ENCODE measurements around the gene TRIP11. TPM values are rescaled to one million over a fixed set of nuclear protein-coding genes. Genes with fewer than 3 reads are reported as not detected.
A peak's percentile ranks its signal among the peaks of the same experiment; 100 is the strongest.
"Not testable (repeated sequence)": the region's sequence is repeated elsewhere in the genome, so short reads cannot be mapped to it uniquely, and the experiment has no call there.

Gene TRIP11
- total and polyA plus RNA-seq, 2 experiments from 2014 or later = 24.9 to 52.2 TPM

- not testable (repeated sequence) for H3K4me1 Mint-ChIP-seq; H4K20me1 ChIP-seq (replicated peaks; ENCODE audit: insufficient read depth); H3K9me3 Mint-ChIP-seq; H3K36me3 ChIP-seq (ENCODE audit: insufficient read depth); H3K27me3 ChIP-seq (ENCODE audit: insufficient read depth); H3K36me3 Mint-ChIP-seq (ENCODE audit: low read depth); H3K27ac ChIP-seq (ENCODE audit: low read depth); H3K4me3 ChIP-seq; H3K9me2 ChIP-seq (ENCODE audit: insufficient read depth); H3K4me2 ChIP-seq; H2AFZ ChIP-seq; ATAC-seq; DNase-seq (ENCODE audit: low spot score); H3F3A ChIP-seq (replicated peaks; ENCODE audit: low read depth); H3K27me3 Mint-ChIP-seq (ENCODE audit: insufficient read depth, low read depth, poor library complexity); H3K27ac Mint-ChIP-seq
- peaks cover 36% of the 10 kb centered on the region for H3K79me2 ChIP-seq (replicated peaks; ENCODE audit: insufficient read depth)
- peaks cover 16% of the 10 kb centered on the region for H3K4me1 ChIP-seq (ENCODE audit: insufficient read depth)
- peak overlapping the region; percentile 27; the same call in 2 of the 3 replicates for H3K4me3 Mint-ChIP-seq
Observed at GRCh38 chr14:92041766-92042165, 1.9 kb upstream of the TRIP11 start.

DNA sequence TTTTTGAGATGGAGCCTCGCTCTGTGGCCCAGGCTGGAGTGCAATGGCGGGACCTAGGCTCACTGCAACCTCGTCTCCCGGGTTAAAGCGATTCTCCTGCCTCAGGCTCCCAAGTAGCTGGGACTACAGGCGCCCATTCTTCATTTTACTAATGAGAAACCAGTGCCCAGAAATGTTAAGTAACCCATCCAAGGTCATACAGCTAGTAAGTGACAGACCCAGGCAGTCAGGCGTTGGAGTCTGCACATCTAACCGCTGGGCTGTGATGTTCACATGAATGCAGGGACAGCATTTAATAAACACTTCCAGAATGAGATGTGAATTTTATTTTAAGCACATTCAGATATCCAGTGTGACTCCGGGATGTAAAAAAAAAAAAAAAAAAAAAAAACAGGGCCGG lies 1.3 kb upstream of the TRIP11 start:
- H2AFZ ChIP-seq = 0 out of 2 replicates have a peak overlapping the region, but pooled peaks have one; percentile 69
- TF ChIP-seq EZH2phosphoT487 (IDR thresholded peaks at IDR 0.05; ENCODE audit: unreplicated experiment) (no peak), REST (IDR thresholded peaks at IDR 0.05; ENCODE audit: unreplicated experiment) (no peak), ZNF331 (CRISPR knock-in tag; IDR thresholded peaks at IDR 0.05; ENCODE audit: low read depth) (no peak), EZH2 (IDR thresholded peaks at IDR 0.05; ENCODE audit: low read depth, unreplicated experiment) (no peak), STAT1 (IDR thresholded peaks at IDR 0.05; ENCODE audit: unreplicated experiment) (no peak), POLR2AphosphoS5 (IDR thresholded peaks at IDR 0.05; ENCODE audit: low read depth) (no peak), NANOG (IDR thresholded peaks at IDR 0.05; ENCODE audit: borderline replicate concordance) (no peak), JUNB (IDR thresholded peaks at IDR 0.05; ENCODE audit: unreplicated experiment) (no peak), CREB1 (CRISPR knock-in tag; IDR thresholded peaks at IDR 0.05; ENCODE audit: low read depth) (no peak), ZNF114 (CRISPR knock-in tag; IDR thresholded peaks at IDR 0.05) (no peak)
- TF ChIP-seq, protein P1, sequence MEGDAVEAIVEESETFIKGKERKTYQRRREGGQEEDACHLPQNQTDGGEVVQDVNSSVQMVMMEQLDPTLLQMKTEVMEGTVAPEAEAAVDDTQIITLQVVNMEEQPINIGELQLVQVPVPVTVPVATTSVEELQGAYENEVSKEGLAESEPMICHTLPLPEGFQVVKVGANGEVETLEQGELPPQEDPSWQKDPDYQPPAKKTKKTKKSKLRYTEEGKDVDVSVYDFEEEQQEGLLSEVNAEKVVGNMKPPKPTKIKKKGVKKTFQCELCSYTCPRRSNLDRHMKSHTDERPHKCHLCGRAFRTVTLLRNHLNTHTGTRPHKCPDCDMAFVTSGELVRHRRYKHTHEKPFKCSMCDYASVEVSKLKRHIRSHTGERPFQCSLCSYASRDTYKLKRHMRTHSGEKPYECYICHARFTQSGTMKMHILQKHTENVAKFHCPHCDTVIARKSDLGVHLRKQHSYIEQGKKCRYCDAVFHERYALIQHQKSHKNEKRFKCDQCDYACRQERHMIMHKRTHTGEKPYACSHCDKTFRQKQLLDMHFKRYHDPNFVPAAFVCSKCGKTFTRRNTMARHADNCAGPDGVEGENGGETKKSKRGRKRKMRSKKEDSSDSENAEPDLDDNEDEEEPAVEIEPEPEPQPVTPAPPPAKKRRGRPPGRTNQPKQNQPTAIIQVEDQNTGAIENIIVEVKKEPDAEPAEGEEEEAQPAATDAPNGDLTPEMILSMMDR (conservative IDR thresholded peaks at IDR 0.05; ENCODE audit: low read depth in 2 of 2) = no peak
- TF ChIP-seq, protein P2, sequence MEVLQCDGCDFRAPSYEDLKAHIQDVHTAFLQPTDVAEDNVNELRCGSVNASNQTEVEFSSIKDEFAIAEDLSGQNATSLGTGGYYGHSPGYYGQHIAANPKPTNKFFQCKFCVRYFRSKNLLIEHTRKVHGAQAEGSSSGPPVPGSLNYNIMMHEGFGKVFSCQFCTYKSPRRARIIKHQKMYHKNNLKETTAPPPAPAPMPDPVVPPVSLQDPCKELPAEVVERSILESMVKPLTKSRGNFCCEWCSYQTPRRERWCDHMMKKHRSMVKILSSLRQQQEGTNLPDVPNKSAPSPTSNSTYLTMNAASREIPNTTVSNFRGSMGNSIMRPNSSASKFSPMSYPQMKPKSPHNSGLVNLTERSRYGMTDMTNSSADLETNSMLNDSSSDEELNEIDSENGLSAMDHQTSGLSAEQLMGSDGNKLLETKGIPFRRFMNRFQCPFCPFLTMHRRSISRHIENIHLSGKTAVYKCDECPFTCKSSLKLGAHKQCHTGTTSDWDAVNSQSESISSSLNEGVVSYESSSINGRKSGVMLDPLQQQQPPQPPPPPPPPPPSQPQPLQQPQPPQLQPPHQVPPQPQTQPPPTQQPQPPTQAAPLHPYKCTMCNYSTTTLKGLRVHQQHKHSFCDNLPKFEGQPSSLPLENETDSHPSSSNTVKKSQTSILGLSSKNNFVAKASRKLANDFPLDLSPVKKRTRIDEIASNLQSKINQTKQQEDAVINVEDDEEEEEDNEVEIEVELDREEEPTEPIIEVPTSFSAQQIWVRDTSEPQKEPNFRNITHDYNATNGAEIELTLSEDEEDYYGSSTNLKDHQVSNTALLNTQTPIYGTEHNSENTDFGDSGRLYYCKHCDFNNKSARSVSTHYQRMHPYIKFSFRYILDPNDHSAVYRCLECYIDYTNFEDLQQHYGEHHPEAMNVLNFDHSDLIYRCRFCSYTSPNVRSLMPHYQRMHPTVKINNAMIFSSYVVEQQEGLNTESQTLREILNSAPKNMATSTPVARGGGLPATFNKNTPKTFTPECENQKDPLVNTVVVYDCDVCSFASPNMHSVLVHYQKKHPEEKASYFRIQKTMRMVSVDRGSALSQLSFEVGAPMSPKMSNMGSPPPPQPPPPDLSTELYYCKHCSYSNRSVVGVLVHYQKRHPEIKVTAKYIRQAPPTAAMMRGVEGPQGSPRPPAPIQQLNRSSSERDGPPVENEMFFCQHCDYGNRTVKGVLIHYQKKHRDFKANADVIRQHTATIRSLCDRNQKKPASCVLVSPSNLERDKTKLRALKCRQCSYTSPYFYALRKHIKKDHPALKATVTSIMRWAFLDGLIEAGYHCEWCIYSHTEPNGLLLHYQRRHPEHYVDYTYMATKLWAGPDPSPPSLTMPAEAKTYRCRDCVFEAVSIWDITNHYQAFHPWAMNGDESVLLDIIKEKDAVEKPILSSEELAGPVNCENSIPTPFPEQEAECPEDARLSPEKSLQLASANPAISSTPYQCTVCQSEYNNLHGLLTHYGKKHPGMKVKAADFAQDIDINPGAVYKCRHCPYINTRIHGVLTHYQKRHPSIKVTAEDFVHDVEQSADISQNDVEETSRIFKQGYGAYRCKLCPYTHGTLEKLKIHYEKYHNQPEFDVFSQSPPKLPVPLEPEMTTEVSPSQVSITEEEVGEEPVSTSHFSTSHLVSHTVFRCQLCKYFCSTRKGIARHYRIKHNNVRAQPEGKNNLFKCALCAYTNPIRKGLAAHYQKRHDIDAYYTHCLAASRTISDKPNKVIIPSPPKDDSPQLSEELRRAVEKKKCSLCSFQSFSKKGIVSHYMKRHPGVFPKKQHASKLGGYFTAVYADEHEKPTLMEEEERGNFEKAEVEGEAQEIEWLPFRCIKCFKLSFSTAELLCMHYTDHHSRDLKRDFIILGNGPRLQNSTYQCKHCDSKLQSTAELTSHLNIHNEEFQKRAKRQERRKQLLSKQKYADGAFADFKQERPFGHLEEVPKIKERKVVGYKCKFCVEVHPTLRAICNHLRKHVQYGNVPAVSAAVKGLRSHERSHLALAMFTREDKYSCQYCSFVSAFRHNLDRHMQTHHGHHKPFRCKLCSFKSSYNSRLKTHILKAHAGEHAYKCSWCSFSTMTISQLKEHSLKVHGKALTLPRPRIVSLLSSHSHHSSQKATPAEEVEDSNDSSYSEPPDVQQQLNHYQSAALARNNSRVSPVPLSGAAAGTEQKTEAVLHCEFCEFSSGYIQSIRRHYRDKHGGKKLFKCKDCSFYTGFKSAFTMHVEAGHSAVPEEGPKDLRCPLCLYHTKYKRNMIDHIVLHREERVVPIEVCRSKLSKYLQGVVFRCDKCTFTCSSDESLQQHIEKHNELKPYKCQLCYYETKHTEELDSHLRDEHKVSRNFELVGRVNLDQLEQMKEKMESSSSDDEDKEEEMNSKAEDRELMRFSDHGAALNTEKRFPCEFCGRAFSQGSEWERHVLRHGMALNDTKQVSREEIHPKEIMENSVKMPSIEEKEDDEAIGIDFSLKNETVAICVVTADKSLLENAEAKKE (CRISPR knock-in tag; IDR thresholded peaks at IDR 0.05) = no peak

More for the DNA sequence above, 1.3 kb upstream of the TRIP11 start:
- H3K27ac Mint-ChIP-seq = no peak overlapping the region
- H3K4me1 Mint-ChIP-seq = peaks cover 10% of the 10 kb centered on the region
- H3K4me3 Mint-ChIP-seq = peak overlapping the region; percentile 22; the same call in 1 of the 3 replicates
- no peaks in the 10 kb centered on the region for H3K9me3 Mint-ChIP-seq
- Histone ChIP-seq H3K27me3 (ENCODE audit: insufficient read depth) (no peaks in the 10 kb centered on the region), H3K9me2 (ENCODE audit: insufficient read depth) (no peaks in the 10 kb centered on the region), H3K4me1 (ENCODE audit: insufficient read depth) (peaks cover 16% of the 10 kb centered on the region), H3K36me3 (ENCODE audit: insufficient read depth) (no peaks in the 10 kb centered on the region), H3K4me3 (peak overlapping the region; percentile 63), H3F3A (replicated peaks; ENCODE audit: low read depth) (no peaks in the 10 kb centered on the region), H3K4me2 (peak overlapping the region; percentile 76), H4K20me1 (replicated peaks; ENCODE audit: insufficient read depth) (0 out of 2 replicates have a peak, but pooled peaks cover 5% of the 10 kb centered on the region), H3K27ac (ENCODE audit: low read depth) (no peak overlapping the region), H3K79me2 (replicated peaks; ENCODE audit: insufficient read depth) (peaks cover 41% of the 10 kb centered on the region)
- H3K36me3 Mint-ChIP-seq (ENCODE audit: low read depth) = peaks cover 4% of the 10 kb centered on the region; the same call in 1 of the 3 replicates
- peaks cover 6% of the 10 kb centered on the region for H3K27me3 Mint-ChIP-seq (ENCODE audit: insufficient read depth, low read depth, poor library complexity)
- no peak for ATAC-seq
- no peak for DNase-seq (ENCODE audit: low spot score)

Measured in GM23338 (cell line).